K562 (cell line): ENCODE data around the gene SIGLEC6. TPM values are rescaled to one million over a fixed set of nuclear protein-coding genes. Genes with fewer than 3 reads are reported as not detected.
A peak's percentile ranks its signal among the peaks of the same experiment; 100 is the strongest.

Experiments
- BRF1 ChIP-seq: IDR thresholded peaks from 3 replicates; pipeline ENCODE4 v1.6.1; 2011; ENCODE audit warnings: borderline replicate concordance, mild to moderate bottlenecking; ENCODE audit not compliant: insufficient read length; ENCODE audit errors: extremely low read depth
- CHD4 ChIP-seq: fragments of 200-600 bp; sonication (generic); IDR thresholded peaks from 3 replicates; pipeline ENCODE4 v1.6.1; 2012; ENCODE audit warnings: low read depth, mild to moderate bottlenecking, mixed read lengths, low read length, inconsistent platforms; ENCODE audit not compliant: insufficient read depth, insufficient replicate concordance, poor library complexity, severe bottlenecking
- DMBX1 ChIP-seq: fragments of 250-450 bp; sonication (Bioruptor Pico); IDR thresholded peaks from 2 replicates; pipeline ENCODE4 v1.8.0; 2022; ENCODE audit warnings: inconsistent platforms, mild to moderate bottlenecking, moderate library complexity, borderline replicate concordance
- HMGN3 ChIP-seq: IDR thresholded peaks from 2 replicates; pipeline ENCODE4 v1.6.1; 2011; ENCODE audit warnings: borderline replicate concordance, low read depth, mild to moderate bottlenecking, mixed read lengths, low read length; ENCODE audit not compliant: insufficient read length; ENCODE audit errors: extremely low read depth
- LEF1 ChIP-seq: fragments of 450-650 bp; IDR thresholded peaks from 2 replicates; pipeline ENCODE4 v1.6.1; 2016; ENCODE audit warnings: mild to moderate bottlenecking
- MYC ChIP-seq, 2 experiments: fragments of 250-450 bp in 1 of 2; sonication (Bioruptor Pico) in 1 of 2; IDR thresholded peaks; 2 replicates each; pipeline versions ENCODE4 v1.5.1 to v1.6.1; 2012 to 2021; ENCODE audit warnings: low read depth in 2 of 2, borderline replicate concordance in 1 of 2, improper control_type of control experiment in 1 of 2, low read length in 1 of 2, mild to moderate bottlenecking in 1 of 2, moderate library complexity in 1 of 2
- POLR2A ChIP-seq: fragments of 450-650 bp; conservative IDR thresholded peaks from 2 replicates; pipeline ENCODE4 v1.6.1; 2016
- RBFOX2 ChIP-seq: fragments of 200-400 bp; formaldehyde crosslinking; IDR thresholded peaks from 2 replicates; pipeline ENCODE4 v1.6.1; 2017; ENCODE audit warnings: low read depth, mild to moderate bottlenecking, low read length, moderate library complexity
- SAP30 ChIP-seq: fragments of 200-600 bp; sonication (generic); IDR thresholded peaks from 2 replicates; pipeline ENCODE4 v1.6.1; 2012; ENCODE audit warnings: borderline replicate concordance, low read depth, mild to moderate bottlenecking, moderate library complexity, low read length, control low read depth, inconsistent platforms; ENCODE audit not compliant: insufficient read depth, poor library complexity, severe bottlenecking
- SRF ChIP-seq, 2 experiments: fragments of 250-450, 450-650 bp in 1 of 2; sonication (Bioruptor Pico) in 1 of 2; sonication (generic) in 1 of 2; formaldehyde crosslinking; IDR thresholded peaks; 2 replicates each; pipeline versions ENCODE4 v1.5.0 to v1.5.1; 2020 to 2022; ENCODE audit warnings: mild to moderate bottlenecking in 1 of 2, missing genetic modification reagents in 1 of 2
- TRIM28 ChIP-seq: fragments of 450-650 bp; IDR thresholded peaks from 2 replicates; pipeline ENCODE4 v1.6.1; 2017
- ZNF41 ChIP-seq: fragments of 250-450 bp; sonication (Bioruptor Pico); conservative IDR thresholded peaks from 2 replicates; pipeline ENCODE4 v1.4.0; 2020; ENCODE audit warnings: mild to moderate bottlenecking
- ZNF584 ChIP-seq: fragments of 200-800 bp; sonication (Bioruptor generic); IDR thresholded peaks from 2 replicates; pipeline ENCODE4 v1.6.1; 2016; ENCODE audit warnings: low read depth, mild to moderate bottlenecking, missing genetic modification characterization, missing compliant biosample characterization
- ZNF76 ChIP-seq: fragments of 250-450 bp; sonication (Bioruptor Pico); IDR thresholded peaks from 2 replicates; pipeline ENCODE4 v1.4.0; 2020; ENCODE audit warnings: mild to moderate bottlenecking, moderate library complexity, borderline replicate concordance
- ZNF830 ChIP-seq: fragments of 250-450 bp; sonication (Bioruptor Pico); IDR thresholded peaks from 2 replicates; pipeline ENCODE4 v1.5.0; 2021; ENCODE audit warnings: mild to moderate bottlenecking
- polyA plus RNA-seq, 8 experiments: library from polyadenylated mRNA; depleted of rRNA in 4 of 8; stranded (reverse) in 5 of 8; unstranded in 3 of 8; fragments of >200 nt; fragmentation: Nextera tagmentation in 2 of 8; fragmentation: Illumina TruSeq in 1 of 8; extraction: Ambion mirVana in 2 of 8; extraction: Trizol in 1 of 8; gene quantifications; 2 replicates each; pipeline versions ENCODE4 v1.2.1 to v1.2.3, GENCODE V29; 2011 to 2014; ENCODE audit warnings: inconsistent platforms in 1 of 8, missing spikeins in 1 of 8
- total RNA-seq, 7 experiments: library from RNA; depleted of rRNA in 6 of 7; stranded (reverse); fragments of >200 nt in 6 of 7; fragmentation: Illumina TruSeq in 2 of 7; extraction: Trizol in 2 of 7; gene quantifications; 2 replicates each; pipeline versions ENCODE4 v1.2.1 to v1.2.3, GENCODE V29; 2011 to 2021; ENCODE audit warnings: low replicate concordance in 1 of 7
- TF ChIP-seq, protein P1 (sequence below), 2 experiments: IDR thresholded peaks; 2 replicates each; pipeline ENCODE4 v1.6.1; 2012; ENCODE audit warnings: improper control_type of control experiment in 2 of 2, low read depth in 2 of 2, low read length in 2 of 2, borderline replicate concordance in 1 of 2
- TF ChIP-seq, protein P2 (sequence below), 2 experiments: fragments of 200-800 bp in 1 of 2; sonication (Bioruptor generic) in 1 of 2; sonication (generic) in 1 of 2; formaldehyde crosslinking in 1 of 2; IDR thresholded peaks in 1 of 2; conservative IDR thresholded peaks in 1 of 2; 2 replicates each; pipeline versions ENCODE4 v1.5.0 to v1.6.1; 2016 to 2020; ENCODE audit warnings: missing compliant biosample characterization in 1 of 2, missing genetic modification characterization in 1 of 2, missing genetic modification reagents in 1 of 2
- TF ChIP-seq, protein P3 (sequence below): sonication (generic); formaldehyde crosslinking; IDR thresholded peaks from 2 replicates; pipeline ENCODE4 v1.4.0; 2020; ENCODE audit warnings: mild to moderate bottlenecking, missing genetic modification reagents

SIGLEC6 gene
- total and polyA plus RNA-seq, 9 of the 15 experiments (the other 6 are each of a cell fraction or from before 2014, with no cell fraction given): 0.03 to 17.5 (median 0.71) TPM

DNA sequence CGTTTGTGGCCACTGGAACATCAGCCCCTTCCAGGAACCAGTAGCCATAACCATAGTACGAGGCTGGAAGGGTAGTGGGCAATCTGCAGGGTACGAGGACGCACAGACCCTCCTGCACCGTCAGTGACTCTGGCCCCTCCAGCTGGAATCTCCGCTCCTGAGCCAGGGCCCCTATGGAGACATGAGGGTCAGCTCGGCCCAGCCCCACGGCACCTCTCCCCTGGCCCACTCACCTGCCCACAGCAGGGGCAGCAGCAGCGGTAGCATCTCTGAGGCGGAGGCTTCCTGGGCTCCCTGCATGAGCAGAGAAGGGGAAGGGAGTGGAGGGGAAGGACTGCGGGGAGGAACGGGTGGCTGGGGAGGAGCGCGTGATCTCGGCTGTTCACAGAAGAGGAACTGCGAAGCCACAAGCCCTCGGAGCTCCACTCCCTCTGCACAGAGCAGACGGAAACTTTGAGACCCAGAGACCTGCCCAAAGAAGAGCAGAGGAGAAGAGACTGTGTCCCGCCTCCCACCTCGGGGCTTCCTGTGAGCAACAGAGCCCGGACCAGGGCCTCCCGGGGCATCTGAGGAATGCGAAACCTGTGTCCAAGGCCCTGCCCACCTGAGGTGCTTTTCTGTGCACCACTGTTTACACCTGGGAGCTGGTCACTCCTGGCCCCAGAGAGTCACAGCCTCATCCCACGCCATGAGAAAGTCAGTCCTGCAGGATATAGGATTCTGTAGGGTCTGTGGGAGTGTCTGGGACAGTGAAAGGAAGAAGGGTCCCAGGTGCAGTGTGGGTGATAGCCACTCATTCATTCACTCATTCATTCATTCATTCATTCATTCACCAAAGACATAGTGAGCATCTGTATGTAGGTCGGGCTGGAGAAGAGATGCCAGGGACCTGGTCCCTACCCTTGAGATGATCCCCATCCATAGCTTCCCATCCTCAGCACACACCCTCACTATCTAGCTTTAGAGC, at the start of gene SIGLEC6 (continued):
- TF ChIP-seq SAP30: no peak
- 0 out of 2 replicates have a peak, but pooled peaks have one; percentile 43 for TF ChIP-seq ZNF584
- TF ChIP-seq, protein P1, sequence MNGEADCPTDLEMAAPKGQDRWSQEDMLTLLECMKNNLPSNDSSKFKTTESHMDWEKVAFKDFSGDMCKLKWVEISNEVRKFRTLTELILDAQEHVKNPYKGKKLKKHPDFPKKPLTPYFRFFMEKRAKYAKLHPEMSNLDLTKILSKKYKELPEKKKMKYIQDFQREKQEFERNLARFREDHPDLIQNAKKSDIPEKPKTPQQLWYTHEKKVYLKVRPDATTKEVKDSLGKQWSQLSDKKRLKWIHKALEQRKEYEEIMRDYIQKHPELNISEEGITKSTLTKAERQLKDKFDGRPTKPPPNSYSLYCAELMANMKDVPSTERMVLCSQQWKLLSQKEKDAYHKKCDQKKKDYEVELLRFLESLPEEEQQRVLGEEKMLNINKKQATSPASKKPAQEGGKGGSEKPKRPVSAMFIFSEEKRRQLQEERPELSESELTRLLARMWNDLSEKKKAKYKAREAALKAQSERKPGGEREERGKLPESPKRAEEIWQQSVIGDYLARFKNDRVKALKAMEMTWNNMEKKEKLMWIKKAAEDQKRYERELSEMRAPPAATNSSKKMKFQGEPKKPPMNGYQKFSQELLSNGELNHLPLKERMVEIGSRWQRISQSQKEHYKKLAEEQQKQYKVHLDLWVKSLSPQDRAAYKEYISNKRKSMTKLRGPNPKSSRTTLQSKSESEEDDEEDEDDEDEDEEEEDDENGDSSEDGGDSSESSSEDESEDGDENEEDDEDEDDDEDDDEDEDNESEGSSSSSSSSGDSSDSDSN (IDR thresholded peaks at IDR 0.05; ENCODE audit: borderline replicate concordance in 1 of 2, low read depth in 2 of 2, low read length in 2 of 2): peak; percentile 73 to 99; a peak in 3 of 4 replicates
- TF ChIP-seq POLR2A: no peak
- peak; percentile 68; the same call in 1 of the 2 replicates for TF ChIP-seq ZNF830 (CRISPR knock-in tag)
- TF ChIP-seq, protein P2, sequence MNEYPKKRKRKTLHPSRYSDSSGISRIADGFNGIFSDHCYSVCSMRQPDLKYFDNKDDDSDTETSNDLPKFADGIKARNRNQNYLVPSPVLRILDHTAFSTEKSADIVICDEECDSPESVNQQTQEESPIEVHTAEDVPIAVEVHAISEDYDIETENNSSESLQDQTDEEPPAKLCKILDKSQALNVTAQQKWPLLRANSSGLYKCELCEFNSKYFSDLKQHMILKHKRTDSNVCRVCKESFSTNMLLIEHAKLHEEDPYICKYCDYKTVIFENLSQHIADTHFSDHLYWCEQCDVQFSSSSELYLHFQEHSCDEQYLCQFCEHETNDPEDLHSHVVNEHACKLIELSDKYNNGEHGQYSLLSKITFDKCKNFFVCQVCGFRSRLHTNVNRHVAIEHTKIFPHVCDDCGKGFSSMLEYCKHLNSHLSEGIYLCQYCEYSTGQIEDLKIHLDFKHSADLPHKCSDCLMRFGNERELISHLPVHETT (CRISPR knock-in tag; conservative IDR thresholded peaks at IDR 0.05 in 1 of 2, IDR thresholded peaks at IDR 0.05 in 1 of 2): peak in 1 of 2 experiments; percentile 35; a peak in 1 of 4 replicates
- TF ChIP-seq LEF1: no peak
- TF ChIP-seq DMBX1 (CRISPR knock-in tag): peak; percentile 62; the same call in 1 of the 2 replicates
- no peak for TF ChIP-seq BRF1
- TF ChIP-seq SRF (CRISPR knock-in tag; IDR thresholded peaks at IDR 0.05): peak in 1 of 2 experiments; percentile 56; a peak in 1 of 4 replicates
- no peak for TF ChIP-seq TRIM28
- peak; percentile 68; the same call in 1 of the 2 replicates for TF ChIP-seq MYC (IDR thresholded peaks at IDR 0.05; ENCODE audit: low read depth, low read length)
- TF ChIP-seq MYC (CRISPR knock-in tag; IDR thresholded peaks at IDR 0.05; ENCODE audit: borderline replicate concordance, low read depth): peak; percentile 45; the same call in 1 of the 2 replicates
- 0 out of 2 replicates have a peak, but pooled peaks have one; percentile 32 for TF ChIP-seq ZNF76 (CRISPR knock-in tag)
- TF ChIP-seq ZNF41 (CRISPR knock-in tag): 0 out of 2 replicates have a peak, but pooled peaks have one; percentile 13
- no peak for TF ChIP-seq HMGN3
- TF ChIP-seq RBFOX2: 0 out of 2 replicates have a peak, but pooled peaks have one; percentile 26
- TF ChIP-seq, protein P3, sequence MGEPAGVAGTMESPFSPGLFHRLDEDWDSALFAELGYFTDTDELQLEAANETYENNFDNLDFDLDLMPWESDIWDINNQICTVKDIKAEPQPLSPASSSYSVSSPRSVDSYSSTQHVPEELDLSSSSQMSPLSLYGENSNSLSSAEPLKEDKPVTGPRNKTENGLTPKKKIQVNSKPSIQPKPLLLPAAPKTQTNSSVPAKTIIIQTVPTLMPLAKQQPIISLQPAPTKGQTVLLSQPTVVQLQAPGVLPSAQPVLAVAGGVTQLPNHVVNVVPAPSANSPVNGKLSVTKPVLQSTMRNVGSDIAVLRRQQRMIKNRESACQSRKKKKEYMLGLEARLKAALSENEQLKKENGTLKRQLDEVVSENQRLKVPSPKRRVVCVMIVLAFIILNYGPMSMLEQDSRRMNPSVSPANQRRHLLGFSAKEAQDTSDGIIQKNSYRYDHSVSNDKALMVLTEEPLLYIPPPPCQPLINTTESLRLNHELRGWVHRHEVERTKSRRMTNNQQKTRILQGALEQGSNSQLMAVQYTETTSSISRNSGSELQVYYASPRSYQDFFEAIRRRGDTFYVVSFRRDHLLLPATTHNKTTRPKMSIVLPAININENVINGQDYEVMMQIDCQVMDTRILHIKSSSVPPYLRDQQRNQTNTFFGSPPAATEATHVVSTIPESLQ: no peak
- TF ChIP-seq CHD4: no peak
